ENCODE measurements around the gene ACHE.

DNA sequence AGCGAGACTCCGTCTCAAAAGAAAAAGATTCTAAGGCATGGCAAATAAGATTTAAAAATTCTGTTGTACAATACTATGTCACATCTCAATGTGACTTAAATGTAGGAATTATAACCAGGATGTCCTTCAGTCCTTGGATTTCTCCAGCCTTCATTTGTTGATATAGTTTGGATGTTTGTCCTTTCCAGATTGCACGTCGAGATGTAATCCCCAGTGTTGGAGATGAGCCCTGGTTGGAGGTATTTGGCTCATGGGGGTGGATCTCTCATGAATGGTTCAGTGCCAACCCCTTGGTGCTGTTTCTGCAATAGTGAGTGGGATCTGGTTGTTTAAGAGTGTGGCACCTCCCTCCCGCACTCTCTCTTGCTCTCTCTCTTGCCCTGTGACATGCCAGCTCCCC is 12.8 kb upstream of the ACHE start:
- TF ChIP-seq, protein P1, sequence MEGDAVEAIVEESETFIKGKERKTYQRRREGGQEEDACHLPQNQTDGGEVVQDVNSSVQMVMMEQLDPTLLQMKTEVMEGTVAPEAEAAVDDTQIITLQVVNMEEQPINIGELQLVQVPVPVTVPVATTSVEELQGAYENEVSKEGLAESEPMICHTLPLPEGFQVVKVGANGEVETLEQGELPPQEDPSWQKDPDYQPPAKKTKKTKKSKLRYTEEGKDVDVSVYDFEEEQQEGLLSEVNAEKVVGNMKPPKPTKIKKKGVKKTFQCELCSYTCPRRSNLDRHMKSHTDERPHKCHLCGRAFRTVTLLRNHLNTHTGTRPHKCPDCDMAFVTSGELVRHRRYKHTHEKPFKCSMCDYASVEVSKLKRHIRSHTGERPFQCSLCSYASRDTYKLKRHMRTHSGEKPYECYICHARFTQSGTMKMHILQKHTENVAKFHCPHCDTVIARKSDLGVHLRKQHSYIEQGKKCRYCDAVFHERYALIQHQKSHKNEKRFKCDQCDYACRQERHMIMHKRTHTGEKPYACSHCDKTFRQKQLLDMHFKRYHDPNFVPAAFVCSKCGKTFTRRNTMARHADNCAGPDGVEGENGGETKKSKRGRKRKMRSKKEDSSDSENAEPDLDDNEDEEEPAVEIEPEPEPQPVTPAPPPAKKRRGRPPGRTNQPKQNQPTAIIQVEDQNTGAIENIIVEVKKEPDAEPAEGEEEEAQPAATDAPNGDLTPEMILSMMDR (conservative IDR thresholded peaks at IDR 0.05 in 1 of 2, IDR thresholded peaks at IDR 0.05 in 1 of 2; ENCODE audit: low read depth in 1 of 2, low read length in 2 of 2) = no peak
- TF ChIP-seq EZH2 (IDR thresholded peaks at IDR 0.05; ENCODE audit: low read length, missing control alignments) = no peak
